CD4-positive, alpha-beta T cell treated with Interleukin-1 beta for 1 hour (primary cell): ENCODE data around the gene NPIPB8.
"Not testable (repeated sequence)": the region's sequence is repeated elsewhere in the genome, so short reads cannot be mapped to it uniquely, and the experiment has no call there.

ENCODE experiments used
- DNase-seq, 2 donors: peaks; one replicate each; pipeline ENCODE4 v3.0.0-alpha.2; 2020 to 2022

Gene NPIPB8

DNA sequence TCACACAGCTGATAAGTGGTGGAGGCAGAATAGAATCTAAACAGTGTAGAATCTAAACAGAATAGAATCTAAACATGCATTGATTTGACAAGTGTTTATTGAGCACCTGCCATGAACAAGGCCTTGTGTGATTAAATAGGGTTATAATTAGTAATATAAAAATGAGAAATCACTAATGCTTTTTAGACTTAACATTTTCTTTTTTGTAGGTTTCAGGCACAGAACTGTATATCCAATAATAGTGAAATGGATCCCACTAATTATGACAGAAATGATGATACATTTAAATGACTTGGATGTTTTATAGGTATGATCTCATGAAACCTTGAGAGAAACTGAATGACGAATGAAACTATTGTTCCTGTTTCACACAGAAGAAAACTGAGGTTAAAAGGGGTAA is at the start of gene NPIPB8:
Gene NPIPB8 (plus strand): TSS at position 301 of the 400 bp plus-strand sequence. CDS start 296 bp downstream, outside the sequence.
- not testable (repeated sequence) for DNase-seq

GRCh38 chr16:28589069-28589468 is 48.8 kb upstream of the NPIPB8 start:
- DNase-seq: no peak

DNA sequence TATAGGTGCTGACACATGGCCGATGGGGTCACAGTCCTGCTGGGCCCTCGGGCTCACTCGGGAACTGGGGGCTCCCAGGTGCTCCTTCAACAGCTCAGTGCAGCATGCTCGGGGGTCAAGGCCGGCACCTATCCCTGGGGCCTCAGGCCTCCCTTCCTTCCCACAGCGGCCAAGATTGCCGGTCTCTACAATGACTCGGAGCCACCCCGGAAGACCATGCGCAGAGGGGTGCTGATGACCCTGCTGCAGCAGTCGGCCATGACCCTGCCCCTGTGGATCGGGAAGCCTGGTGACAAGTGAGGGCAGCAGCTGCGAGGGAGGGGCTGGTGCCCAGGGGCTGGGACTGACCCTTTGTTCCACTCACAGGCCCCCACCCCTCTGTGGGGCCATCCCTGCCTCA is 47.9 kb upstream of the NPIPB8 start:
- no peak for DNase-seq

- no peak for DNase-seq
Observed at GRCh38 chr16:28590384-28591340, 47.2 kb upstream of the NPIPB8 start.

DNA sequence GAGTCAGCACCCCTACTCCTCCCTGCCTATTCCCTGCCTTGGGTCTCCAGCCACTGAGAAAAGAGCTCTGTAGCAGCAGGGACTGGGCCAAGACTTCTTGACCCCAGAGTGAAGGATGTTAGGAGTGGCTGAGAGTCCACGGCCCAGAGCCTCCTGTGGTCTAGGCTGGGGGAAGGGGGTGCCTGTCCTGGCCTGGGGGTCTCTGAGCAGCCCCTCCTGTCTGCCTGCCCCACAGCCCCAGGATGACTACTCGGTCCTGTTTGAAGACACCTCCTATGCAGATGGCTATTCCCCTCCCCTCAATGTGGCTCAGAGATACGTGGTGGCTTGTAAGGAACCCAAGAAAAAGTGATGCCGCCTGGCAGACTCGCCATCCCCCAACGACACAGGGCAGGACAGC is 46.5 kb upstream of the NPIPB8 start:
- DNase-seq: no peak

- DNase-seq: no peak
Observed at GRCh38 chr16:28592511-28592910, 45.4 kb upstream of the NPIPB8 start.

DNA sequence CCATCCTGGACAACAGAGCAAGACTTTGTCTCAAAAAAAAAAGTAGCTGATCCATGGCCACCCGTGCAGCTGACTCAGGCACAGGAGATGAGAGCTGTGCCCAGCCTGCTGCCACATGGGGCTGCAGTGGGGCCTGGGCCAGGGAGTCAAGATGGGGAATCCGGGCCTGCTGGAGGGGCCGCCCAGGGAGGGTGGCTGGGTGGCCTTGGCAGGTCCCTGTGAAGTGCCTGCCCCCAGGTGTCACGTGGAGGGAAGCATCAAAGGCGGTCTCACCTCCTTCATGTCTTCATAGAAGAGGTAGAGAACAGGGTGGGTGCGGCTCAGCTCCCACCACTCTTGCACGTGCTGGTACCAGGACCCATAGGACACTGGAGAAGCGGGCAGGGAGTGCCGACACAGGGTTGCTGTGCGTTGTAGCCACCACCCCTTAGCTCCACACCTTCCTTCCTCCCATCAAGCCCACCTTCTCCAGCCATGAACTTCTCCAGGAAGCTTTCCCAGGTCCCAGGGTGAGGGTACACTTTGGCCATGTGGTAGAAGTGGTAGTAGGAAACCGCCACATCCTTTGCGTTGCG is 44.8 kb upstream of the NPIPB8 start:
- DNase-seq: no peak

DNA sequence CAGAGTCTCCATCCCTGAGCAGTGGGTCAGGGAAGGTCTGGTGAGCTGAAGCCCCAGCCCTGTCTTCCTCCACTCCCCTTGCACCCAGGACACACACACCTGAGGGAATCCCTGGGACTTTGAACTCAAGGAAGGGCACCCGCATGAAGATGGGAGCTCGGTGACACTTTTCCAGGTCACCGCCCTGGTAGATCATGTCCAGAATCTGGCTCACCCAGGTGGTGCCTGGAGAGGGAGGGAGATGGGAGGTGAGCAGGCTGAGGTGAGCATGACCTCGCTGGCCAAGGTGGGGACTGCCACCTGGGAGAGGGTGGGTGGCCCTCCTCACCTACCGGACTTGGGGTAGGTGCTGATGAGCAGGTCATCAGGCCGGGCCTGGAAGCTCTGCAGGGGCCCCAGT is 42.4 kb upstream of the NPIPB8 start:
- not testable (repeated sequence) for DNase-seq

GRCh38 chr16:28596115-28596630 is 41.7 kb upstream of the NPIPB8 start:
- no peak for DNase-seq

- no peak for DNase-seq
Observed at GRCh38 chr16:28596840-28597691, 40.8 kb upstream of the NPIPB8 start, which contains the start of gene SULT1A2. Gene SULT1A2 (minus strand): TSS chr16:28597050. CDS start chr16:28595930, 1,120 bp downstream.

- DNase-seq: no peak
Observed at GRCh38 chr16:28597692-28598261, 40.1 kb upstream of the NPIPB8 start.

- not testable (repeated sequence) for DNase-seq
Observed at GRCh38 chr16:28599377-28600285, 38.2 kb upstream of the NPIPB8 start.

GRCh38 chr16:28600965-28601364 is 36.9 kb upstream of the NPIPB8 start:
- DNase-seq: not testable (repeated sequence)

GRCh38 chr16:28601589-28601988 is 36.3 kb upstream of the NPIPB8 start:
- DNase-seq: not testable (repeated sequence)

DNA sequence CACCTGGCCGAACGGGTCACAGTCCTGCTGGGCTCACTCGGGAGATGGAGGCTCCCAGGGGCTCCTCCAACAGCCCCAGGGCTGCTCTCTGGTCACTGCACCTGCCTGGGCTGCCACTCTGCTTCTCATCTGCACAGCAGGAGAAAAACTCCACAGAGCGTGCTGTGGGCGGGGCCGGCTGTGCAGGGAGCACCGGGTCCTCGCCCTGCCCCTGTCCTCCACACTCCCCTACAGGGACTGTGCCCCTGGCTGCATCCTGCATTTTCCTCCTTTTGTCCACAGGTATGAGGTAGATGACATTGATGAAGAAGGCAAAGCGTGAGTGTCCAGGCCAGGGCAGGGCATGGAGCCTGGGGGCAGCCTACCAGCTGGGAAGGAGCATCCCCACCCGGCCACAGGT is 35.8 kb upstream of the NPIPB8 start:
- not testable (repeated sequence) for DNase-seq

DNA sequence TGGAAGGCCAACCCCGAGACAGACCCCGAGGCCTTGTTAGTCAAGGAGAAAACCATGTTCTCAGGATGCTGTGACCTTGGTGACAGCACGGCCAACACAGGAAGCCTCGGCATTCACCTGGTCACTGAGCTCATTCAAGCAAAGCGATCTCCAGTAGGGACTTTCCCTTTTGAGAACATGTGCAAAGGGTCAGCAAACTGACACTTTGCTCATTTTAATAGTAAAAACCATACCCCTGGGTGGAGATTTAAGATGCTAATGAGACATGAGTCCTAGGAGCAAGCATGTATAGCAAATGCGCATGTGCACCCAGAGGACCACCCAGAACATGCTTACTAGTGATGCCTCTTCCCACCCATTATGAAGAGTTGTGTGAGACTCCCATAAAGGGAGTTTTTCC is 35.3 kb upstream of the NPIPB8 start:
- DNase-seq: no peak

DNA sequence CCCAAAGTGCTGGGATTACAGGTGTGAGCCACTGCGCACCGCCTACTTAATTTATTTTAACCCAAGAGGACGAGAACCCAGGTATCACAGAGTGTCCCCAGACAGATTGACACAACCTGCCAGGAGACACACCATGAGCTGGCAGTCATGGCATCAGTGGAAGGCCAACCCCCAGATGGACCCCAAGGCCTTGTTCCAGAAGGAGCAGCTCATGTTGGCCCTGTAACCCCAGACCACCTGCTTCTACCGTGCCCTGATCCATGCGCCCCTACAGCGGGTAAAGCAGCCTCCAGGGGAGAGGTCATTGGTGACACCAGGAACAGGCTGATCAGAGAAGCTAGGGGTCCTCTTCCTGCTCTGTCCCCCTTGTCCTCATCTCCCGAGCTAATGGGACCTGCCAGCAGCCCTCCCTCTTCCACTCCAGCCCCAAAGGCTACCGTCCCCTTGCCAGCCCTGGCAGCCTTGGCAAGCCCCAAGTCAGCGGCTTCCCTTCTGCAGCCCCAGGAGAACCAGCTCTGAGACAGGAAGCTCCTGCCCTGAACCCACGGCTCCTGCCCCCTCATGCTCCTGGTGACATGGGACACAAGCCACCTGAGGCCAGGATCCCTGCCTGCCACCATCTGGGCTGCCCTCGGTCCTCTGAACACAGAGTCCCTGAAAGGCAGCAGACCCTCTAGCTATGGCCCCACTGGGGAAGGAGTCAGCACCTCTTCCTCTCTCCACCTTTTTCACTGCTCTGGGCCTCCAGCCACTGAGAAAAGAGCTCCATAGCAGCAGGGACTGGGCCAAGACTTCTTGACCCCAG is 34.3 kb upstream of the NPIPB8 start:
- no peak for DNase-seq

GRCh38 chr16:28604186-28604565 is 33.7 kb upstream of the NPIPB8 start:
- DNase-seq: no peak

GRCh38 chr16:28606291-28607115 is 31.4 kb upstream of the NPIPB8 start:
- DNase-seq: no peak
